ENCODE data around the gene BCAM.
A peak's percentile ranks its signal among the peaks of the same experiment; 100 is the strongest.

The BCAM gene

DNA sequence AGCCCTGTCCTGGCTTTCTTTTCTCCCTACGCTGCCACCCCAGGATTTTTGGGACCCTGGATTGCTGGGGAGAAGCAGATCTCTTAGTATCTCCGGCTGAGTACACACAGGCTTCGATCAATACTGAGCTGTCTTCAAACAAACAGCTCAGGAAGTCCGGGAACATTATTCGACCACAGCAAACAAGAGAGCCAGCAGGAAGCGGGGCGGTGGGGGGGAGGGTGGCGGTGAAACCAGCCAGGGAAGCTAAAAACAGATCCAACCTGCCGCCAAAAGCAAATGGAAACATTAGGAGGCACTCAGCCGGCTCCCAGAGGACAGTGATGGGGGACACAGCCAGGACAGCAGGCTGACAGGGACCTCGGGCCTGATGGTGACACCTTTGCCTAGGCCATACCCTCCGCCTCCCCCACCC, 12.2 kb upstream of the BCAM start:
- H3K36me3 ChIP-seq (ENCODE audit: control insufficient read depth, insufficient read depth, low read length), result no peaks in the 10 kb centered on the region
- H3K23ac ChIP-seq (ENCODE audit: low read length), result no peak overlapping the region
- H3K79me2 ChIP-seq (ENCODE audit: control insufficient read depth, insufficient read depth, low read length), result no peaks in the 10 kb centered on the region
- H4K5ac ChIP-seq (ENCODE audit: low read length), result no peak overlapping the region
- no peak overlapping the region for H2BK5ac ChIP-seq (ENCODE audit: low read length)
- H2AK5ac ChIP-seq (ENCODE audit: low read length), result no peak overlapping the region
- H3K4me3 ChIP-seq (ENCODE audit: low read length), result no peak overlapping the region
- H3K27me3 ChIP-seq (ENCODE audit: insufficient read depth, low read length, poor library complexity), result no peaks in the 10 kb centered on the region
- no peak overlapping the region for H3K9ac ChIP-seq (ENCODE audit: low read length)
- no peaks in the 10 kb centered on the region for H3K79me1 ChIP-seq (ENCODE audit: low read length)
- no peak overlapping the region for H2BK120ac ChIP-seq (ENCODE audit: low read depth, low read length)
- H2BK15ac ChIP-seq (replicated peaks; ENCODE audit: low read depth), result no peak overlapping the region
- H4K8ac ChIP-seq (ENCODE audit: low read depth, low read length), result no peak overlapping the region
- H3K27ac ChIP-seq (ENCODE audit: low read depth, low read length), result peak overlapping the region; percentile 46
- no peak overlapping the region for H3K18ac ChIP-seq (ENCODE audit: low read length)
- H3K4ac ChIP-seq (ENCODE audit: low read depth, low read length), result no peak overlapping the region
- DNase-seq, result peak; percentile 67
- no peak overlapping the region for H3K4me2 ChIP-seq (ENCODE audit: low read length)
- H3K4me1 ChIP-seq (ENCODE audit: control insufficient read depth, low read depth, low read length), result no peaks in the 10 kb centered on the region
- H3K56ac ChIP-seq (ENCODE audit: low read length), result peak overlapping the region; percentile 25
- no CpG with 5 or more reads among the region's 12 CpGs for WGBS (ENCODE audit: extremely low coverage, insufficient coverage, low lambda C conversion rate)

DNA sequence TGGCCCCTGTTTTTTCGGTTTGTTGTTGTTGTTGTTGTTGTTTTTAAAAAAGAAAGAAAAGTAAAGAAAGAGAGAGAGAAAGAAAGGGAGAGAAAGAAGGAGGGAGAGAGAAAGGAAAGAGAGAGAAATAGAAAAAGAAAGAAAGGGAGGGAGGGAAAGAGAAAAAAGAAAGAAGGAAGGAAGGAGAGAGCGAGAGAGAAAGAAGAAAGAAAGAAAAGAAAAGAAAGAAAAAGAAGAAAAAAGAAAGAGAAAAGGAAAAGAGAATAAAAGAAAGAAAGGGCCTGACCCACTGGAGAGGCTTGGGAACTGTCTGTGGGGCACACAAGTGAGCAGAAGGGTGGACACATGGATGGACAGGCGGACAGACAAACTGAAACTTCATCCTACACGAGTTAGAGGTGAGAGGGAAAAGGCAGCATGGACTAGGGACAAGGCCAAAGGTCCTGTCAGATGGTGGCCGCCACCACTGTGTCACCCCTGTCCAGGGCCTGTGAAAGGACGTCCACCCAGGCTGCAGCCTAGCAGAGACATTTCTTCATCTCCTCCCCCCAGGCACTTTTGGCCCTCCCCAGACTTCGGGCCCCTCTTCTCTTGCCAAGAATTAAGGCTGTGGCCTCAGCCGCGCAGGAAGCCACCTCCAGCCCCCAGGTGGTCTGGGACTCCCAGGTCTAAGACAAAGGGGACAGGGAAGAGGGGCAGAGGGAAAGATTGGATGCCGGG, 9.1 kb upstream of the BCAM start:
- DNase-seq, result no peak
- no peaks in the 10 kb centered on the region for H3K4me1 ChIP-seq (ENCODE audit: control insufficient read depth, low read depth, low read length)
- no peak overlapping the region for H3K23ac ChIP-seq (ENCODE audit: low read length)
- H3K56ac ChIP-seq (ENCODE audit: low read length), result no peak overlapping the region
- no peak overlapping the region for H3K4me3 ChIP-seq (ENCODE audit: low read length)
- WGBS (ENCODE audit: extremely low coverage, insufficient coverage, low lambda C conversion rate), result no CpG with 5 or more reads among the region's 10 CpGs
- no peak overlapping the region for H3K4me2 ChIP-seq (ENCODE audit: low read length)
- no peaks in the 10 kb centered on the region for H3K36me3 ChIP-seq (ENCODE audit: control insufficient read depth, insufficient read depth, low read length)
- no peak overlapping the region for H3K4ac ChIP-seq (ENCODE audit: low read depth, low read length)
- H4K5ac ChIP-seq (ENCODE audit: low read length), result no peak overlapping the region
- no peak overlapping the region for H4K8ac ChIP-seq (ENCODE audit: low read depth, low read length)
- no peak overlapping the region for H3K18ac ChIP-seq (ENCODE audit: low read length)
- no peak overlapping the region for H2BK5ac ChIP-seq (ENCODE audit: low read length)
- H3K9ac ChIP-seq (ENCODE audit: low read length), result no peak overlapping the region
- no peak overlapping the region for H2AK5ac ChIP-seq (ENCODE audit: low read length)
- H3K27me3 ChIP-seq (ENCODE audit: insufficient read depth, low read length, poor library complexity), result no peaks in the 10 kb centered on the region
- H3K27ac ChIP-seq (ENCODE audit: low read depth, low read length), result no peak overlapping the region
- no peak overlapping the region for H2BK120ac ChIP-seq (ENCODE audit: low read depth, low read length)
- no peaks in the 10 kb centered on the region for H3K79me1 ChIP-seq (ENCODE audit: low read length)
- H2BK15ac ChIP-seq (replicated peaks; ENCODE audit: low read depth), result no peak overlapping the region
- H3K79me2 ChIP-seq (ENCODE audit: control insufficient read depth, insufficient read depth, low read length), result no peaks in the 10 kb centered on the region

DNA sequence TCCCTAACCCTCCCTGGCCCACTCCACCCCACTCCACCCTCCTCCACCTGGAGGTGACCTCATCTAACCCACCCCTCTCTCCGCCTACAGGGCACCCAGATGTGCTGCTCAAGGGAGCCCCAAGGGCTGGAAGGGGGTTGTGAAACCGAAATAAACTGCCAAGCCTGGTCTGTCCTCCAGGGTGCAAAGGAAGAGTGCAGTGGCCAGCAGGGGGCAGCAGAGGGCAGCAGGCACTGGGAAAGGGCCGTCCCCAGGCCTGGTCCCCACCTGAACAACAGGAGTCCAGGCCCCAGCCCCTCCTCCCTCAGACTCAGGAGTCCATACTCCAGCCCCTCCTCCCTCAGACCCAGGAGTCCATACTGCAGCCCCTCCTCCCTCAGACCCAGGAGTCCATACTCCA, 8.4 kb upstream of the BCAM start:
- Histone ChIP-seq H2AK5ac (ENCODE audit: low read length) (no peak overlapping the region), H3K79me2 (ENCODE audit: control insufficient read depth, insufficient read depth, low read length) (no peaks in the 10 kb centered on the region), H3K4me1 (ENCODE audit: control insufficient read depth, low read depth, low read length) (no peaks in the 10 kb centered on the region), H3K4me2 (ENCODE audit: low read length) (no peak overlapping the region), H3K4me3 (ENCODE audit: low read length) (no peak overlapping the region), H4K8ac (ENCODE audit: low read depth, low read length) (no peak overlapping the region), H2BK120ac (ENCODE audit: low read depth, low read length) (no peak overlapping the region), H3K4ac (ENCODE audit: low read depth, low read length) (no peak overlapping the region), H3K18ac (ENCODE audit: low read length) (no peak overlapping the region), H2BK5ac (ENCODE audit: low read length) (no peak overlapping the region), H3K79me1 (ENCODE audit: low read length) (no peaks in the 10 kb centered on the region), H3K9ac (ENCODE audit: low read length) (no peak overlapping the region), H3K27me3 (ENCODE audit: insufficient read depth, low read length, poor library complexity) (no peaks in the 10 kb centered on the region), H3K23ac (ENCODE audit: low read length) (no peak overlapping the region), H3K36me3 (ENCODE audit: control insufficient read depth, insufficient read depth, low read length) (no peaks in the 10 kb centered on the region), H2BK15ac (replicated peaks; ENCODE audit: low read depth) (no peak overlapping the region), H3K56ac (ENCODE audit: low read length) (peak overlapping the region; percentile 79), H3K27ac (ENCODE audit: low read depth, low read length) (no peak overlapping the region), H4K5ac (ENCODE audit: low read length) (no peak overlapping the region)
- WGBS (ENCODE audit: extremely low coverage, insufficient coverage, low lambda C conversion rate), result no CpG with 5 or more reads among the region's 3 CpGs
- peak; percentile 91 for DNase-seq

DNA sequence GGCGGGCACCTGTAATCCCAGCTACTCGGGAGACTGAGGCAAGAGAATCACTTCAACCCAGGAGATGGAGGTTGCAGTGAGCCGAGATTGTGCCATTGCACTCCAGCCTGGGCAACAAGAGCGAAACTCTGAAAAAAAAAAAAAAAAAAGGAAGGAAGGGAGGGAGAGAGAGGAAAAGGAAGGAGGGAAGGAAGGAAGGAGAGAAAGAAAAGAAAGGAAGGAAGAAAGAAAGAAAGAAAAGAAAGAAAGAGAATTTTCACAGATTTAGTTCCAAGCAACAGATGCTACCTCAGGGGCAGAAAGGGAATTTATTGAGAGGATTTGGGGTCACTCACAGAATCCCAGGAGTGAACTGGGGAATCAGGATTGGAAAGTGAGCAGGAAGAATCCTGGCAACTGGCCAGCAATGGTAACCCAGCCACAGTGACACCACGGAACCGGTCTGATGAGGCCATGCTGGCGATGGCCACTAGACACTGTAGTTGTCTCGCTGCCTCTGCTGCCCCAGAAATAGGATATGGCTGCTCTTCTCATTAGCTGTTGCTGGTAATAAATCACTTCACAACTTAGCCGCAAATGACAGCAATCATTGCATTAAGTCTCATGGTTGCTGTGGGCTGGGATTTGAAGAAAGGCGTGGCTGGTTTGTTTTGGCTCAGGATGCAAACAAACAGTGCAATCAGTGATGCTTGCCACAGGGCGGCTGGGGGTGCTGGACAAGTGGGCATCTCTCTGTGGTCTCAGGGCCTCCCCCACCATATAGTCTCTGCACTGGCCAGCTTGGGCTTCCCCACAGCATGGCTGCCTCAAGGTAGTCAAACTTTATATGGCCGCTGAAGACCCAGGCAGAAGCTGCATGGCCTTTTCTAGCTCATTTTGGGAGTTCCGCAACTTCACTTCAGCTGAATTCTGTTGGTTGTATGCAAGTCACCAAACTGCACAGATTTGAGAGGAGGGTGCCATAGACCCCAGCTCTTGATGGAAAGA, 5.2 kb upstream of the BCAM start:
- no peak overlapping the region for H3K9ac ChIP-seq (ENCODE audit: low read length)
- H3K36me3 ChIP-seq (ENCODE audit: control insufficient read depth, insufficient read depth, low read length), result no peaks in the 10 kb centered on the region
- no peak overlapping the region for H3K18ac ChIP-seq (ENCODE audit: low read length)
- no peaks in the 10 kb centered on the region for H3K27me3 ChIP-seq (ENCODE audit: insufficient read depth, low read length, poor library complexity)
- H3K79me1 ChIP-seq (ENCODE audit: low read length), result no peaks in the 10 kb centered on the region
- H3K4me2 ChIP-seq (ENCODE audit: low read length), result no peak overlapping the region
- H2AK5ac ChIP-seq (ENCODE audit: low read length), result no peak overlapping the region
- no peak for DNase-seq
- H2BK15ac ChIP-seq (replicated peaks; ENCODE audit: low read depth), result no peak overlapping the region
- no peak overlapping the region for H4K5ac ChIP-seq (ENCODE audit: low read length)
- H3K79me2 ChIP-seq (ENCODE audit: control insufficient read depth, insufficient read depth, low read length), result no peaks in the 10 kb centered on the region
- H3K56ac ChIP-seq (ENCODE audit: low read length), result no peak overlapping the region
- H3K4ac ChIP-seq (ENCODE audit: low read depth, low read length), result no peak overlapping the region
- H3K23ac ChIP-seq (ENCODE audit: low read length), result no peak overlapping the region
- H4K8ac ChIP-seq (ENCODE audit: low read depth, low read length), result no peak overlapping the region
- H2BK120ac ChIP-seq (ENCODE audit: low read depth, low read length), result no peak overlapping the region
- H2BK5ac ChIP-seq (ENCODE audit: low read length), result no peak overlapping the region
- no peaks in the 10 kb centered on the region for H3K4me1 ChIP-seq (ENCODE audit: control insufficient read depth, low read depth, low read length)
- H3K27ac ChIP-seq (ENCODE audit: low read depth, low read length), result no peak overlapping the region
- WGBS (ENCODE audit: extremely low coverage, insufficient coverage, low lambda C conversion rate), result no CpG with 5 or more reads among the region's 13 CpGs
- no peak overlapping the region for H3K4me3 ChIP-seq (ENCODE audit: low read length)

DNA sequence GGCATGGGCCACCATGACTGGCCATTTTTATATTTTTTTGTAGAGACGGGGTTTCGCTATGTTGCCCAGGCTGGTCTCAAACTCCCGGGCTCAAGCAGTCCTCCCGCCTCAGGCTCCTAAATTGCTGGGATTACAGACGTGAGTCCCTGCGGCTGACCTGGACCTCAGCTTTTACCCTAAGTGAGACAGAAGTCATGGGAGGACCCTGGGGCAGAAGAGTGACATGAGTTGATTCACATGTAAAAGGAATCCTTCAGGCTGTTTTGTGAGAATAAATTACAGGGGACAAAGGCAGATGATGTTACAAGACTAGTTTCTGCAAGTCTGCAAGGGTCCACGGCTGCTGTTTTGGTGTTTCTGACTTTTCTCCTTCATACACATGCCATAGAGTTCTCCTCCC, 2.6 kb upstream of the BCAM start:
- H3K4ac ChIP-seq (ENCODE audit: low read depth, low read length), result no peak overlapping the region
- DNase-seq, result no peak
- H2BK5ac ChIP-seq (ENCODE audit: low read length), result no peak overlapping the region
- peaks cover 3% of the 10 kb centered on the region for H3K4me1 ChIP-seq (ENCODE audit: control insufficient read depth, low read depth, low read length)
- no peaks in the 10 kb centered on the region for H3K79me1 ChIP-seq (ENCODE audit: low read length)
- H3K36me3 ChIP-seq (ENCODE audit: control insufficient read depth, insufficient read depth, low read length), result no peaks in the 10 kb centered on the region
- H3K27me3 ChIP-seq (ENCODE audit: insufficient read depth, low read length, poor library complexity), result no peaks in the 10 kb centered on the region
- no peak overlapping the region for H3K56ac ChIP-seq (ENCODE audit: low read length)
- H3K23ac ChIP-seq (ENCODE audit: low read length), result no peak overlapping the region
- no peak overlapping the region for H2BK15ac ChIP-seq (replicated peaks; ENCODE audit: low read depth)
- no peak overlapping the region for H4K8ac ChIP-seq (ENCODE audit: low read depth, low read length)
- no peak overlapping the region for H3K18ac ChIP-seq (ENCODE audit: low read length)
- H3K27ac ChIP-seq (ENCODE audit: low read depth, low read length), result no peak overlapping the region
- H4K5ac ChIP-seq (ENCODE audit: low read length), result no peak overlapping the region
- no CpG with 5 or more reads among the region's 7 CpGs for WGBS (ENCODE audit: extremely low coverage, insufficient coverage, low lambda C conversion rate)
- no peaks in the 10 kb centered on the region for H3K79me2 ChIP-seq (ENCODE audit: control insufficient read depth, insufficient read depth, low read length)
- H3K4me2 ChIP-seq (ENCODE audit: low read length), result no peak overlapping the region
- no peak overlapping the region for H3K4me3 ChIP-seq (ENCODE audit: low read length)
- no peak overlapping the region for H2BK120ac ChIP-seq (ENCODE audit: low read depth, low read length)
- H3K9ac ChIP-seq (ENCODE audit: low read length), result no peak overlapping the region
- no peak overlapping the region for H2AK5ac ChIP-seq (ENCODE audit: low read length)

All from mesendoderm (in vitro differentiated cells).